HTERT RPE-1 (cell line): ENCODE measurements around the gene ZNF74.
"Not testable (repeated sequence)": the region's sequence is repeated elsewhere in the genome, so short reads cannot be mapped to it uniquely, and the experiment has no call there.

ENCODE experiments used
- in situ Hi-C: fragments of 300-500 bp; cut with MboI; formaldehyde crosslinking; loops from 4 replicates; pipeline ENCODE4 v1.14.3; 2020; ENCODE audit warnings: low sequenced_read_pairs

Gene ZNF74

DNA sequence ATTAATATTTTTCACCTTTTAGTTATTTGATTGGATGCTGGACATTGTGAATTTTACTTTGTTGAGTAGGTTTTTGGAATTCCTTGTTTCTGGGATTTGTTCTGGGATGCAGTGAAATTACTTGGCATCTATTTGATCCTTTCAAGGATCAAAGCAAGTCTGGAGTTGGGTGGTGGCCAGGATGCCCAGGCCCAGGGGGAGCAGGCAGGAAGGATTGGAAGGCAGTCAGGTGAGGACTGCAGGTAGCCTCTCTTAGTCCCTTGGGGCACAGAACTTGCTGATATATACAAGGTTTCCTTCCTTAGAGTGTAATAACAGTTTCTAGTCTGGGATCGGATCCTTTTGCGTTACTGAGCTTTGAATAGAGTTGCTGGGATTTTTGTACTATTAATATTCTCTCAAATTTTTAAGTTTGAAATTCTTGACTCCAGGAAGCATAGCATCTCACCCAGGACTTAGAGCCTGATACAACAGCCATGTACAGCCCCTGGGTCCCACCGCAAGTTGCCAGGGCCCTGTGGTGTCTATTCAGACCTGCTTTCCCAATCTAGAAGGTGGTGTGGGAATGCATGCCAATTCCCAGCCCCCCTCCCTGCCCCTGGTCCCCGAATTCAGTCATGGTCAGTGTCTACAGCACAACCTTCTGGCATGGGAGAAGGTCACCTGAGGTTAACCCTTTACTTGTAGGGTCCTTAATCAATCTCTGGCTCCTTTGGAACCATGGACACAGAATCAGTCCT lies 6.1 kb downstream of the ZNF74 start:
- in situ Hi-C loops, result no loop called here

DNA sequence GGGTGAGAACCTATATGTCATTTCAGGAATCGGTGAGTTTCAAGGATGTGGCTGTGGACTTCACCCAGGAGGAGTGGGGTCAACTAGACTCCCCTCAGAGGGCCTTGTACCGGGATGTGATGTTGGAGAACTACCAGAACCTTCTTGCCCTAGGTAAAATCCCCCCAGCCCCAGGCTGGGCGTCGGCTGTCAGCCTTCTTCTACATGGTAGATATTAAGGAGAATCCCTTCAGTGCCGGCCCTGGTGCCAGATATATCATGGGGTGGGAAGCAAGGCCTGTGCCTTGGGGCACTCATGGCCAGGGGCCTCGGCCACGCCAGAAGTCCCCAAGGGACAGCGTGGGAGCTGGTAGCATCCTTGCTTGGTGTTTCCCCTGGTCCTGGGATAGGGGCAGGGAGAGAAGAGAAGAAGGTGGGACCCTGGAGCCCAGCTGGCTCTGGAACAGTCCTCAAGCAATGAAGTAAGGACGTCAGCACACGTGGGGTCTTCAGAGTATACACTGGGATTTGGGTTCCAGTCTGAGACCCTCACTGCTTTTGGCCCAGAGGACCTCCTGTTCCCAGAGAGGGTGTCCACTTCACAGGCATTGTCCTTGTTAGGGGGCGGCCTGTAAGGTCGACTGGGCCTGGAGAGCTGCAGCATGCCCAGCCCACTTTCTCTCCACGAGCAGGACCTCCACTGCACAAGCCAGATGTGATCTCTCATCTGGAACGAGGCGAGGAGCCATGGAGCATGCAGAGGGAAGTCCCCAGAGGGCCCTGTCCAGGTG lies 6.8 kb downstream of the ZNF74 start:
- in situ Hi-C loops, result no loop called here

DNA sequence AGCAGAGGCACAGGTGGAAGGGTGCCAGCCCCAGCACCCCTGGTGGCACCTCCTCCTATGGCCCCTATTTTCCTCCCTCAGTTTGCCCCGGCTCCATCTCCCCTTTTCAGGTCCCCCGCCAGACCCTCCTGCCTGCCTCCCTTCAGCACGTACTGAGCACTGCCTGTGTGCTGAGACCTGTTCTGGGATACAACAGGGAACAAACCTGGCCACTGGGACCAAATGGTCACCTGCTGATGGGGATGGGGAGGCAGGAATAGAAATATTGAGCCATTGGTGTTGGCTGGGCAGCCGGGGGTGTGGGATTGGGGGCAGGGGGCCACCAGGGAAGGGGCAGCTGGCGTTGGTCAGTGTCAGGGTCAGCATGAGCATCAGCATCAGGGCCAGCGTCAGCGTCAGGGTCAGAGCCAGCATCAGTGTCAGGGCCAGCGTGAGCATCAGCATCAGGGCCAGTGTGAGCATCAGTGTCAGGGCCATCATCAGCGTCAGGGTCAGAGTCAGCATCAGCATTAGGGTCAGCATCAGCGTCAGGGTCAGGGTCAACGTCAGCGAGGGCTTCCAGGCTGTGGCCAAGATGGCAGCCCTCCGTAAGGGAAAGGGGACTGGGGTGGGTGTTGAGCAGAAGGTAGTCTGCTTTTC lies 7.5 kb downstream of the ZNF74 start:
- in situ Hi-C loops, result no loop called here

DNA sequence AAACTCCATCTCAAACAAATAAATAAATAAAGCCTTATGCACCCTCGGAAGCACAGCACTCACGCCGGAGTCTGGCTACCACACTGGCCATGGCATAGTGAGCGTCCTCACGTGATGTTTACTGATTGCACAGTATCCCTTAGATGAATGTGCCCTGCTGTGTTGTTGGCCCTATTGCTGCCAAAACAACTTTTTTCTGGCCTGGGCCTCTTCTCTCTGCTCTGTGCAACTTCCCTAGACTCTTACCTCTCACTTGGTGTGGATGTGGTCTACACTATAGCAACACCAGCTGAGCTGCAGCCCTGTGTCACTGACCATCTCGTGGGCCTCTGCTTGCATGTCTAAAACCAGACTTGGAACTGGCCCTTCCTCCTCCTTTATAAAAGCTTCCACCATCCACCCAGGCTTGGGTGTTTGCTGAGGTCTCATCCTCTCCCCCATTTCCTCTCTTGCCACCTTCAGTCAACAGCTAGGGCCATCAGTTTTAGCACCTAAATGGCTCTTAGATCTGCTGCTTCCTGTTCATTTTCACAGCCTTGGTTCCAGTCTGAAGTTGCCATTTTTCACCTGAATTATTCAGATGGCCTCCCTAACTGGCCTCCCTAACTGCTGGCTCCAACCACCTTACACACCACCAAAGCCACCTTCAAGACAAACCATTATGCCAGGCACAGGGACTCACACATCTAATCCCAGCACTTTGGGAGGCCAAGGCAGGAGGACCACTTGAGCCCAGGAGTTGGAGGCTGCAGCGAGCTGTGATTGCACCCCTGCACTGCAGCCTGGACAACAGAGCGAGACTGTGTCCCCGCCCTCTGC lies 9.2 kb downstream of the ZNF74 start:
- in situ Hi-C loops, result no loop called here

DNA sequence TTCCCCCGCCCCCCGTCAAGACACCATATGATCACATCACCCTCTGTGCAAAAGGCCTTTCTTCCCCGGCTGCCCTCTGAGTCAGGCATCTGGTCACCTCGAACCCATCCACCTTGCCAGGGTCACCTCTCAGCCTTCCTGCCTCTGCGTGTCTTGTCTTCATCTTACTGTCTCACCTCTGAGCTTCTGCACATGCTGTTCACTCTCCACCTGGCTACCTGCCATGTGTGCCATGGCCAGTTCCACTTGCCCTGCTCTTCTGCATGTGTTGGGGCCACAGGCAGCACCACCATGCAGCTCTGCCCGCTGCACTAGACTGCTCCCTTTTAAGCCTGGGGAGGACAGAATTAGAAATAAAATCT lies 9.8 kb downstream of the ZNF74 start:
- in situ Hi-C loops, result no loop called here

DNA sequence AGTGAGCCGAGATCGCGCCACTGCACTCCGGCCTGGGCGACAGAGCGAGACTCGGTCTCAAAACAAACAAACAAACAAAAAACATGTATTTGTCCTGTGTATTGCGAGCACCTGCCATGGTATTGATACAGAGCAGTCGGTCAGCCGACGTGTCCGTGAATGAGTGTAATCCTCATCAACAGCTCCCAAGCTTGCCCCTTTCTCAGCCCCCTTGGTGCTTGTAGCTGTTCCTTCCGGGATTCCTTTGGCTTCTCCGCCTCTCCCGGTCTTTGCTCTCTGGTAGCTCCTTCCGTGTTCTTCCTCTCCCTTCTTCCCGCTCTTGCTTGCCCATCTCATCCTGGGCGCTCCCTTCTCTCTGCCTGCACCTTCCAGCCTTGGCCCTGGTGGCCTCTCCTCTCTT lies 10.9 kb downstream of the ZNF74 start:
- in situ Hi-C loops, result no loop called here

DNA sequence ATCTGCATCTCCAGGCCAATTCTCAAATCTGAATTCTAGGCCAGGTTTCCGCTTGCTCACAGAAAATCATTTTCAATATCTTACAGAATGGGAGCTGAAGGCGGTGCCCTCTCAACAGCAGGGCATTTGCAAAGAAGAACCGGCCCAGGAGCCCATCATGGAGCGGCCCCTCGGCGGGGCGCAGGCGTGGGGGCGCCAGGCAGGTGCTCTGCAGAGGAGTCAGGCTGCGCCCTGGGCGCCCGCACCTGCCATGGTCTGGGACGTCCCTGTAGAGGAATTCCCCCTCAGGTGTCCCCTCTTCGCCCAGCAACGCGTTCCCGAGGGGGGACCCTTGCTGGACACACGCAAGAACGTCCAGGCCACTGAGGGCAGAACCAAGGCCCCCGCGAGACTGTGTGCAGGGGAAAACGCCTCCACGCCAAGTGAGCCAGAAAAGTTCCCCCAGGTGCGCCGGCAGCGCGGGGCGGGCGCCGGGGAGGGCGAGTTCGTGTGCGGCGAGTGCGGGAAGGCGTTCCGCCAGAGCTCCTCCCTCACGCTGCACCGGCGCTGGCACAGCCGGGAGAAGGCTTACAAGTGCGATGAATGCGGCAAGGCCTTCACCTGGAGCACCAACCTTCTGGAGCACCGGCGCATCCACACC lies 11.5 kb downstream of the ZNF74 start:
- in situ Hi-C loops, result no loop called here

DNA sequence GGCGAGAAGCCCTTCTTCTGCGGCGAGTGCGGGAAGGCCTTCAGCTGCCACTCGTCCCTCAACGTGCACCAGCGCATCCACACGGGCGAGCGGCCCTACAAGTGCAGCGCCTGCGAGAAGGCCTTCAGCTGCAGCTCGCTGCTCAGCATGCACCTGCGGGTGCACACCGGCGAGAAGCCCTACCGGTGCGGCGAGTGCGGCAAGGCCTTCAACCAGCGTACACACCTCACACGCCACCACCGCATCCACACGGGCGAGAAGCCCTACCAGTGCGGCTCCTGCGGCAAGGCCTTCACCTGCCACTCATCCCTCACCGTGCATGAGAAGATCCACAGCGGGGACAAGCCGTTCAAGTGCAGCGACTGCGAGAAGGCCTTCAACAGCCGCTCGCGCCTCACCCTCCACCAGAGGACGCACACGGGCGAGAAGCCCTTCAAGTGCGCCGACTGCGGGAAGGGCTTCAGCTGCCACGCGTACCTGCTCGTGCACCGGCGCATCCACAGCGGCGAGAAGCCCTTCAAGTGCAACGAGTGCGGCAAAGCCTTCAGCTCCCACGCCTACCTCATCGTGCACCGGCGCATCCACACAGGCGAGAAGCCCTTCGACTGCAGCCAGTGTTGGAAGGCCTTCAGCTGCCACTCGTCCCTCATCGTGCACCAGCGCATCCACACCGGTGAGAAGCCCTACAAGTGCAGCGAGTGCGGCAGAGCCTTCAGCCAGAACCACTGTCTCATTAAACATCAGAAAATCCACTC lies 12.2 kb downstream of the ZNF74 start:
- in situ Hi-C loops, result no loop called here

DNA sequence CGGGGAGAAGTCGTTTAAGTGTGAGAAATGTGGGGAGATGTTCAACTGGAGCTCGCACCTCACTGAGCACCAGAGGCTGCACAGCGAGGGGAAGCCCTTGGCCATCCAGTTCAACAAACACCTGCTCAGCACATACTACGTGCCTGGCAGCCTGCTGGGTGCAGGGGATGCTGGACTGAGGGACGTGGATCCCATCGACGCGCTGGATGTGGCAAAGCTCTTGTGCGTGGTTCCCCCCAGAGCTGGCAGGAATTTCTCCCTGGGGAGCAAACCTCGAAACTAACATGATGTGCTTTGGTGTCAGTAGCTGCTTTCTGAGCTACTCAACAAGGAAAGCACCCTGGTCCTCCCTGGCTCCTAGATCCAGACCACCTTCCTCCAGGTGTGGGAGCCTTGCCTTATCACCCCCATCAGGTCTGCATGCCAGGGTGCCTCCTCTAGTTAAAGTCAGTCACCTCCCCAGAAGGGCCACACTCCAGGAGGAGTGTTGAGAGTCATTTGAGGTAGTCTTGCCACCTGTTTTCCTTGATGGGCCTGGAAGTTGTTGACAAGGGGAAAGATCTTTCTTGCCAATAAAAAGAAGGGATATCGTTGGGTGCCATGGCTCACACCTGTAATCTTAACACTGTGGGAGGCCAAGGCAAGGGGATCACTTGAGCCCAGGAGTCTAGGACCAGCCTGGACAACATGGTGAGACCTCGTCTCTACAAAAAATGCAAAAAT lies 12.9 kb downstream of the ZNF74 start:
- in situ Hi-C loops, result no loop called here

DNA sequence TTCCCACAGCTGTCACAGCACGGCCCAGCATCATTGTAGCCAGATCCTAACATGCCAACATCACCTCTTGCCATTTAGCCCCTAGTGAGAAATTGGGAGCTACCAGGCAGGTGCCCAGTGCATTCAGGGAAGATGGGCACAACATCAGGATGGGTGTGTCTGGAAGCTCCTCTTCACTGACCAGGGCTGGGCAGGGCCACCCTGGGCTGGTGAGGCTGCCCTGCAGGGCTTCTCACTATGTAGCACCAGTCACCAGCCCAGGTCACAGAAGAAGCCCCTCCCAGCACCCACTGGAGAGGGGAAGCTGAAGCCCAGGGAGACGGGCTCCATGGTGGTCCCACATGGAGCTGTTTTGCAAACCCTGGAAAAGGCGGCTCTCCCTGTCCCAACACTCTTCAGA lies 13.9 kb downstream of the ZNF74 start:
- in situ Hi-C loops, result no loop called here

DNA sequence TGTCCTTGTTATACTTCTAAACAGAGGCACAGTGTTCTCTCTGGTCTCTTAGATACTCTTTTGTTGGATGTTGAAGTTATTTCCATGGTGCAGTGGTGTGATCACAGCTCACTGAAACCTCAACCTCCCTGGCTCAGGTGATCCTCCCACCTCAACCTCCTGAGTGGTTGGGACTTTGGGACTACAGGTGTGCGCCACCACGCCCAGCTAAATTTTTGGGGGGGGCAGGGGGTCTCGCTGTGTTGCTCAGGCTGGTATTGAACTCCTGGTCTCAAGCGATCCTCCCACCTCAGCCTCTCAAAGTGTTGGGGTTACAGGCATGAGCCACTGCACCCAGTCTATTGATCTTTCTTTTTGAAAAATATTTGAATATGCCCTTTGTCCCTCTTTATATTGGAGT lies 14.9 kb downstream of the ZNF74 start:
- in situ Hi-C loops, result no loop called here

DNA sequence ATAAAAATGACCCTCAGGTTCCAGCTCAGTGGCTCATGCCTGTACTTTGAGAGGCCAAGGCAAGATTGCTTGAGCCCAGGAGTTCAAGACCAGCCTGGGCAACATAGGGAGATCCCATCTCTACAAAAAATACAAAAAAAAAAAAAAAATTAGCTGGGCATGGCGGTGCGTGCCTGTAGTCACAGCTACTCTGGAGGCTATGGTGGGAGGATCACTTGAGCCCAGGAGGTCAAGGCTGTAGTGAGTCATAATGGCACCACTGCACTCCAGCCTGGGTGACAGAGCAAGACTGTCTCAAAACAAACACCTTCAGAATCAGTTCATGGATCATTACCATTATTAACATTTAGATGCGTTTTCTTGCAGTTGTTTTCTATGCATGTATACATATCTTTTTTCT lies 15.4 kb downstream of the ZNF74 start:
- in situ Hi-C loops, result not testable (repeated sequence)

DNA sequence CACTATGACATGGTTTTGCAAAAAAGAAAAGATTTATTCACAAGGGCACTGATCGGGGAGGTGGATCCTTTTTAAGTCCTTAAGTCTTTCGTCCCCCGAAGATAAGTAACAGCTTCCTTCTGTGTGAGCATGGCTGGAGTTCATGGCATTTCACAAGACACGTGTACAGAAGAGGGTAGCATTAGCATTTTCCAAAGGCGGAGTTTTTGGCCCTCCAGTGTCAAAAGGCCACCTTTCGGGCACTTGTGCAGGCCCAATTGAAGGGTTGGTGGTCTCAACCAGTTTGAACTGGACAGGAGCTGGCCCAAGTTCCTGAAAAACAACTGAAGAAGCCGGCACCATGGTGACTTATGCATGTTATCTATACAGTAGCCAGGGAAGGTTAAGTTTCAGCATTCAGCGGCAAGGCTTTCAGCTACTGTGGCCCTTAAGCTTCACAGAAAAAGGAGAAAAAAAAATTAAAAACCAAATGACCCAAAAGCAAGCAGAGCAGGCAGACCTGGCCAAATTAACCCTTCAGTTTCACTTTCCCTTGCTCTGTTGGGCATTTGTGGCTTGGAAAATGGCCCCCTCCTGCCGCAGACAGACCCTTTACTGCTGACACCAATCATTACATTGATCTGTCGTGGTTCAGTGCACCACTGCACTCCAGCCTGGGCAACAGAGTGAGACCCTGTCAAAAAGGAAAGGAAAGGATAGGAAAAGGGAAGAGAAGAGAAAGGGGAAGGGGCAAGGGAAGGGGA lies 18.7 kb downstream of the ZNF74 start:
- in situ Hi-C loops, result no loop called here

DNA sequence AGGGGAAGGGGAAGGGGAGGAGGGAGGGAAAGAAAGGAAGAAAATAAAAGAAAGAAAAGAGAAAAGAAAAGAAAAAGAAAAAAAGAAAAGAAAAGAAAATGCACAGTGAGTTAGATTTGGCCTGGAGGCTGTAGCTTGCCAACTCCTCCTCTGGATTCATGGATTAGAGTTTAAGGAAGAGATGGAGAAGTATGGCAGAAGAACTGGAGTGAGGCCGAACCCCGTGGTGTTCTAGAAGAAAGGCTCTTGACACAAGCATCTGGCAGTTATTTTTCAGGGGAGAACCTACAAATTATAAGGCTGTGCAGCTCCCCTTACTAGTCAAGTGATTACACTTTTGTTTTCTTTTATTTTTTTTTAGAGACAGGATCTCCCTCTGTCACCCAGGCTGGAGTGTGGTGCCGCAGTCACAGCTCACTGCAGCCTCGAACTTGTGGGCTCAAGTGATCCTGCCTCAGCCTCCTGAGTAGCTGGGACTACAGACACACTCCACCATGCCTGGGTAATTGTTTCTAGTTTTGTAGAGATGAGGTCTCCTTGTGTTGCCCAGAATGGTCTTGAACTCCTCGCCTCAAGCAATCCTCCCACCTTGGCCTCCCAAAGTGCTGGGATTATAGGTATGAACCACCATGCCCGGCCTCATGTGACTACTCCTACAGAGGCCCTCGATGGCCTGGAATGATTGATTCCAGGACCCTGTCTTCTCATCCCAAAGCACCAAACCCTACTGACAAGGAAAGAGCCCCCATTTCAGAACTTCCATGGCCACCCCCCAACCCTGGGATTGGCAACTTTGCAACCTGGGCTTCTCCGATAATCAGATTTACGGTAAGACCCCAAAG lies 19.5 kb downstream of the ZNF74 start:
- in situ Hi-C loops, result no loop called here

DNA sequence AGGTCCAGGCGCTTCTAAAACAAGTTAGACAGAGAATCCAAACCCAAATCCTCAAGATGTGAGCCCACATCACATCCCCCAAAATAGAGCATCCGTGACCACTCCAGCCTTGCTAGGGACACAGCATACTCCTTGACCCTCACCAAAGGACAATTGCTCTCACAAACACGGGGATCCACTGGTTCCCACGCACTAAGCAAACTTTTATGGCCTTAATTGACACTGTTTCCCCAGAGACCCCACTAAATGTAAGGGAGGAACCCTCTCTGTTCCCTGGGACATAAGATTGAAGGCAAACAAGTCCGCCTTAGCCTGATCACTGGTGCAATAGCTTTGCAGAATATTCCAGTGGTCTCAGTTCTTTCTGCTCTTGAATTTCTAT lies 20.1 kb downstream of the ZNF74 start:
- in situ Hi-C loops, result no loop called here

DNA sequence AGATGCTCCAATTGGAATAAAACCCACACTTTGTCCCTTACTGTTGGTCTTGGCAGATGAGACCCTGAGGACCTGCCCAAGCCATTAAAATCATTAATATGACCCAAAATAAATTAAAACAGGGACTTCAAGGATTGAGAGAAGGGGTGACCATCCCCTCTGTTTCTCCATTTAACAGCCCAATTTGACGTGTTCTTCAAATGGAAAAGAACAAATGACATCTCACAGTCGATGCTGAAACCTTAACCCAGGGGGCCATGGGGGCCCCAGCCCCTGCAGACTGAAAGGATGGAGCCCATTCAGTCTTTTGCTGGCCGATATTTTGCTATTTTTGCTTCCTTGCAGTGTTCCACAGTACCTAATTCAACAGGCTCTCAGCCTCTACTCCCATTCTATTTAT lies 20.5 kb downstream of the ZNF74 start:
- in situ Hi-C loops, result no loop called here

DNA sequence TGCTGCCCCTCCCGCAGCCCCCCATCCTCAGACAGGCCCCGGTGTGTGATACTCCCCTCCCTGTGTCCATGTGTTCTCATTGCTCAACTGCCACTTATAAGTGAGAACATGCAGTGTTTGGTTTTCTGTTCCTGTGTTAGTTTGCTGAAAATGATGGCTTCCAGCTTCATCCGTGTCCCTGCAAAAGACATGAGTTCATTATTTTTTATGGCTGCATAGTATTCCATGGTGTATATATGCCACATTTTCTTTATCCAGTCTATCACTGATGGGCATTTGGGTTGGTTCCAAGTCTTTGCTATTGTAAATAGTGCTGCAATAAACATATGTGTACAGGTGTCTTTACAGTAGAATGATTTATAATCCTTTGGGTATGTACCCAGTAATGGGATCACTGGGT lies 21.3 kb downstream of the ZNF74 start:
- in situ Hi-C loops, result not testable (repeated sequence)

DNA sequence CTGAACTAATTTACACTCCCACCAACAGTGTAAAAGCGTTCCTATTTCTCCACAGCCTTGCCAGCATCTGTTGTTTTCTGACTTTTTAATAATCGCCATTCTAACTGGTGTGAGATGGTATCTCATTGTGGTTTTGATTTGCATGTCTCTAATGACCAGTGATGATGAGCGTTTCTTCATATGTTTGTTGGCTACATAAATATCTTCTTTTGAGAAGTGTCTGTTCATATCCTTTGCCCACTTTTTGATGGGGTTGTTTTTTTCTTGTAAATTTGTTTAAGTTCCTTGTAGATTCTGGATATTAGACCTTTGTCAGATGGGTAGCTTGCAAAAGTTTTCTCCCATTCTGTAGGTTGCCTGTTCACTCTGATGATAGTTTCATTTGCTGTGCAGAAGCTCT lies 21.7 kb downstream of the ZNF74 start:
- in situ Hi-C loops, result not testable (repeated sequence)
